Body of pancreas (tissue), 4 donors: ENCODE results near the gene ZDHHC5.

Experiments used
- CTCF ChIP-seq, 7 experiments: fragments of 450-650 bp in 4 of 7; fragments of 200-600 bp in 3 of 7; sonication (generic) in 3 of 7; IDR thresholded peaks; one replicate each; pipeline ENCODE4 v1.5.1; 2016 to 2019; ENCODE audit warnings: antibody characterized with exemption in 7 of 7
- POLR2A ChIP-seq, 3 donors: fragments of 450-650 bp; IDR thresholded peaks; one replicate each; pipeline ENCODE4 v1.6.1; 2016; ENCODE audit warnings: antibody characterized with exemption in 3 of 3, mild to moderate bottlenecking in 2 of 3

- no peak for TF ChIP-seq CTCF (IDR thresholded peaks at IDR 0.05)
- TF ChIP-seq POLR2A (IDR thresholded peaks at IDR 0.05), result no peak
These were observed 19.7 kb upstream of the ZDHHC5 start for GRCh38 chr11:57647960-57648800.
